ENCODE results near the gene MYZAP.

The MYZAP gene

DNA sequence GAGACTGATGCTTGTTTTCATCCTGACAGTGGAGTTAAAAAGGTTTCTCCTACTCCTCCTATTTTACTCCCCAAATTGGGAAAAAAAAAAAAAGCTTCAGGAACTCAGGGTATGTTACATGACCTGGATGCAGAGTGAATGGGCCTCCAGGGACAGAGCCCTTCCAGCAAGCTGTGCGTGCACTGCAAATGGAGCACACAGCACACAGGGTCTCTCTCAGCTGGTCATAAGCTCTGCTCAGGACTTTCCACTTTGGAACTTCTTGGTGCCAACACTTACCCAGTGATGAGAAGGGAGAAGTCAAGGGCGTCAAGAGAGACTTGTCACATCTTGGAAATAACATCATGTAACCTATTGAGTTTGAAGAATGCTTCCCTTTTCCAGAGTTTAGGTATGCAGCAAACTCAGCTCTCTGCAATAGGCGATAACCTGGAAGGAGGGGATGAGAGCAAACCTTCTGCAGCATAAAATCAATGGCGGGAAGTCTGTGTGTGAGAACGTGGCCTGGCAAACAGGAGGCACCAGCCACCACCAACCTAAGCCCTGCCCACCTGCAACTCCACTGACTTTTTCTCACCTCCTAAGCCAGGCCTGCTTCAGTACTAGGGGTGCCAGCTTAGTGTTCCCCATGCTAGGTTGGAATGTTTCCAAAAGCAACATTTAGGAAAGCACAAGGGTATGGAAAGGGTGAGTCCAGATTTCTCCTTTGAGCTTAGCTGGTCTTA, 39.8 kb downstream of the MYZAP start:
- no peak for DNase-seq

- no peak for DNase-seq
Observed at GRCh38 chr15:57634290-57634689, 42.6 kb downstream of the MYZAP start.

- DNase-seq = no peak
Observed at GRCh38 chr15:57635300-57635909, 43.7 kb downstream of the MYZAP start.

DNA sequence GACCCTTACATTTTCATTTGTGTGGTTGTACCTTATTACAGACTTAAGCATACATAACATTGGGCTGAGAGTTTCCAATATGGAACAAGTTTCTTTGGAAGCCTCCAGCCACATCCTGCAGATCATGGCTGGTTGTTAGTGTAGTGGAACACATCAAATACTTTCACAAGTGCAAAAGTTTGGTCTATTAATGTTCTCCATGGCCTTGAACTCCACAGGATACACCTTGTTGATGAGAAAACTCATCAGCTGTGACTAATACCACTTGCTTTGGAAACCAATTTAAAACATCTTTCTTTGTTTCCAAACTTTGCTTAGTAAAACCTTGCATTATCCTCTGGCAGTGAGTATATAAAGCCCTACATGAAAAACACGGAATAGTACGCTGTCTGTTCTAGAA, 46.1 kb downstream of the MYZAP start:
- no peak for DNase-seq

DNA sequence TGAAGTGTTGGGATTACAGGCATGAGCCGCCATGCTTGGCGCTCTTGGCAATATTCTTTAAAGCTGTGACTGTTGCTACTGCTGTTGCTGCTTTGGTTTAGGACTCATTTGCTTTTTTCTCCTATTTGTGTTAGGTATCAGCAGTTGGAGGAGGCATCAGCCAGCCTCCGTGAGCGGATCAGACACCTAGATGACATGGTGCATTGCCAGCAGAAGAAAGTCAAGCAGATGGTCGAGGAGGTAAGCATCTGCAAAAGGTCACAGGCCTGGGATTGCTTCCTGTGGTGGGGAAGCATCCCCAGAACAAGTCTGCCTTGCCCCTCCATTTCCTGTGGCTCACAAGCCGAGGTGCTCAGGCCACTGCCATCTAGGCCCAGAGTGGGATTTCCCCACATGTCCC, 47.6 kb downstream of the MYZAP start:
- DNase-seq = no peak

DNA sequence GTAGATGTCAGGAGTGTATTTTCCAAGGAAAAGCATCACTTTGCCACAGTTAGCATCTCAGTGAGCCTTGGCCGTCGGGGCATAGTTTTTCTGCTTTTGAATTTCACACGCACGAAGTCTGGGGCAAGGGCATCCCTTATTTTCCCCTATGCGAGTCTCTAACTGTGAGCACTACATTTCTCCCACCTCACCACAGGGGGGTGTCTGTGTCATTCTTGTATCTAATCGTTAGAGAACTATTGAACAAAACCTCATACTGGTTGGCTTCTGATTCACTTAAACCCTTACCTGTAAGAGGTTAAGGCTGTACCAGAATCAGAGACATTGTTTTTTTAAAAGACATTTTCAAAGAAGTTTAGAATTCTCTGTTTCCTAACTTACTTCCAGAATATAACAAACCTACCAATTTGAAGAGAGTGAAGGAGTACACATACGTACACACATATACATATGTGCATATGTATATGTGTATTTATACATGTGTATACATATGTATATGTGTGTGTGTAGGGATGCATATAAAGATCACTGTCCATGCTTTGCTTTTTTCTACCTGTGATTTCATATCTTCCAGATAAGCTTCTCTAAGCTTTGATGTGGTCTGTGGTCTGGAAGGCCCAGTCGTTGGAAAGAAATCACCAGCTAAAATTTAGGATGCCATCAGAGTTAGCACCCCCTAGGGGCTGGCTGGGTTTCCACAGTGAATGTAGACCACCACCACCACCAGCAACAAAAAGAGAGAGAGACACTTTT, 49.4 kb downstream of the MYZAP start:
- DNase-seq = no peak

- DNase-seq = no peak
Observed at GRCh38 chr15:57643826-57644225, 52.1 kb downstream of the MYZAP start.

GRCh38 chr15:57646087-57646486, 54.4 kb downstream of the MYZAP start:
- DNase-seq = no peak

- DNase-seq = no peak
Observed at GRCh38 chr15:57647071-57647790, 55.5 kb downstream of the MYZAP start.

DNA sequence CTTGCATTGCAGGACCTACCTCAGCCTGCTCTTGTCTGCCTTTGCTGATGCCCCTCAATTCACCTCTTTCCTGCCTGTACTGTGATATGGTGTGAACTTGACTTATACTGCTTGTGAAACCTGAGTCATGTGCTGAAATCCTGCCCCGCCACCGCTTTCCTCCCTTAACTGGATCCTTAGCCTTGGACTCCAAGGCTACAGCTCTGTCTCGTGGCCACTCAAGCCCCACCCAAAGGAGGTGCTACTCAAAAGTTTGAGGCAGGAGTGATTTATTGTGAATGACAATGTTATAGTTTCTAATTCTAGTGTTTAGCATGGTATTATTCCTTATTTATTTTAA, 56.1 kb downstream of the MYZAP start:
- DNase-seq = no peak

GRCh38 chr15:57649138-57649537, 57.4 kb downstream of the MYZAP start:
- no peak for DNase-seq

GRCh38 chr15:57651445-57651844, 59.7 kb downstream of the MYZAP start:
- no peak for DNase-seq

DNA sequence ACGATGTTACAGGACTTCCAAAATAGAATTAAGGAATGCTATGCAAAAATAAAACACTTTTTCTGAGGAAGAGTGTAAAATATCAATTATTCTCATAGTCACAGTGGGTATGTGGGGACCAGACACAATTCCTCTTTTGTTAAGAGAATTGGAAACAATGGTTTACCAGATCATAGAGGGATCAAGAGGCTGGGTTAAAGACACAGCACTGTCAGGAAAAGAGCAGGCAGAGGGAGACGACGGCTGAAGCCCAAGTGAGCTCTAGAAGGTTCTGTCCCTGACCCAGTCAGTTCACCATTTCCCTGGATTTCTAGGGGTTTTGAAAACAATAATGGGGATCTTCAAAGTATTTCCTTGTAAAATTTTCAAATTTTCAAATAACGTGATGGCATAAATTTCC, 60.8 kb downstream of the MYZAP start:
- no peak for DNase-seq

- DNase-seq = no peak
Observed at GRCh38 chr15:57654153-57654852, 62.6 kb downstream of the MYZAP start.

GRCh38 chr15:57655053-57655452, 63.3 kb downstream of the MYZAP start:
- DNase-seq = no peak

GRCh38 chr15:57655809-57656208, 64.1 kb downstream of the MYZAP start:
- no peak for DNase-seq

DNA sequence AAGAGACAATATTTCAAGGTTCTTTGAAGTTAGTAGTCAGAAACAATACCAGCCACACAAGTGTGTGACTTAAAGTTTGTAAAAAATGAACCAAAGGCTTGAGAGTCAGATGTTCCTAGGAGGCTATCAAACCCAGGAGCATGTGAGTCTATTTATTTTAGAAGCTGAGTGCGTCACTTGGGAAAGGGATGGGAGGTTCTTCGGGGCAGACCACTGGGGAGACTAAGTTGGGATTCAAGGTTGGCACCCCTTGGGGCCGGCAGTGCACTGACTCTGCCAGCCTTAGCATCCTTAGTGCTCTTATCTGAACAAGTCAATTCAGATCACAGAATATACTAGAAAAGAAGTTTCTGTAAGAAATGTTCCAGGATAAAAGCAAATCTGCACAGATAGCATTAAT, 64.7 kb downstream of the MYZAP start:
- DNase-seq = no peak

DNA sequence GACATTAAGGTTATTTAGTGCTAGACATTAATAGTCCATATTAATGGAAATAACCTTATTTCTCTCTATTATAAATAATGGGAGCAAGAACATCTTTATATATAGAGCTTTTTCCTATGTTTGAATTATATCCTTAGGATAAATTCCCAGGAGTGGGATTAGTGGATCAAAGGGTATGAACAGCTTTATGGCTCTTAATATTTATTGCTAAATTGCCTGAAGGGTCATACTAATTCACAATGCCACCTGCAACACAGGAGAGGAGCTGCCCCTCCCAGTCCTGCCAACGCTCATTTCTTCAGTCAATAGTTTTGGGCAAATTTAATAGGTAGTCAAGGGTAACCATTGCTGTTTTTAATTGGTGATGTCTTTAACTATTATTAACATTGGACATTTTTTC, 65.9 kb downstream of the MYZAP start:
- DNase-seq = no peak

- DNase-seq = no peak
Observed at GRCh38 chr15:57662091-57662744, 70.5 kb downstream of the MYZAP start.

GRCh38 chr15:57662802-57663201, 71.1 kb downstream of the MYZAP start:
- DNase-seq = no peak

DNA sequence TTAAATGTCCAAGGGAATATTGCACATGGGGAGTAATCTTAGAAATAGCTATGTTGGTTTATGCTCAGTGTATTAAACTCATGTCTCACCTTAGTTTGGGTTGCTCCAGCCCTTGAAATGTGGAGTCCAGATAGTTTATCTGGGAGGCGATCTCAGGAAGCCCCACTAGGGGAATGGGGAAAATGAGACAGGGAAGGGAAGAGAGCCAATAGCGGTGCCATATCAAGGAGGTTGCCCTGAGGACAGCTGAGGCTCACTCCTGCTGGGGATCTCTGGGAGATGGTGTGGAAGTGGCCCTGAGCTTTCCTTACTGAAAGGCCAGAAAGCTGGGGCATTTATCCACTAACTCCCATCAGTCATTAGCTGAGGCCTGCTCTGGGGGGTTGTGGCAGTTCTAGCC, 71.6 kb downstream of the MYZAP start:
- DNase-seq = no peak

DNA sequence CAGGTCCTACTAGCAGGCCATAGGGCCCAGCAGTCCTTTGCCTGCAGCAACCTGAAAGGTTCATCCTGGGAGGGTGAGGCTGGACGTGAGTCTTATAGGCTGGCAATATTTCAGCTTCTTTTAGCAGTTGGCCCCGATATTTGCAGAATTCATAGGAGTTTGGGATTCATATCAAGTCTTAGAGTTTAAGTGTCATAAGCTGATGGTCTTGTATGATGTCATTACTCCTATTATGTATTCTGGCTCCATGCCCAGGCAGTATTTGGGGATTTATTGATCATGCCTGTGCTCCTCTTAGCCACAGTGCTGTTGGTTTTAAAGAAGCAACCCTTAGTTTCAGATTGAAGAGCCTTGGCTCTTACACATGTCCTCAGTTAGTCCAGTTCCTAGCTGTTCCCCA, 73.5 kb downstream of the MYZAP start:
- DNase-seq = no peak

DNA sequence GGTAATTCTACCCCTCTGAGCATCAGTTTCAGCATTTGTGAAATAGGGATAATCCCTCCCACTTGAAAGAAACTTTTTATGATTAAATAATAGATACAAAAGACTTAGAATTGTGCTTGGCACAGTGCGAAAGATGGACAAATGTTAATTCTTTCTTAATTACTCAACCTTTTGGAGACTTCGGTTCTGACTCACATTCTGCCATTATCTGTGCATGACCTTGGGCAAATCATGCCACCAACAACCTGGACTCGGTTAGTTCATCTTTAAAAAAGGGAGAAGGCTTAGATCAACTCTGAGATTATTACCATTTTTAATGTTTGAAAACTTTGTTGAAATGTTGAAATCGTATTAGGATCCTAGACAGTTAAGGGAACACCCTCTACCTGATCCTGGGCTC, 74.2 kb downstream of the MYZAP start:
- DNase-seq = no peak

Data from NCI-H2081 treated with DMSO at 0.1 percent for 48 hours (cell line).